UCSD-AML1 (cell line): ENCODE results near the gene ADH1C.

Source experiments
- DNase-seq: peaks from one replicate; lab custom pipeline; 2025; ENCODE audit not compliant: unreplicated experiment; lab: John Stamatoyannopoulos, UW

ADH1C gene

GRCh38 chr4:99305638-99306400 is 46.7 kb downstream of the ADH1C start:
- DNase-seq = no peak

GRCh38 chr4:99301376-99302164 is 51.0 kb downstream of the ADH1C start:
- no peak for DNase-seq

GRCh38 chr4:99300934-99301333 is 51.6 kb downstream of the ADH1C start:
- DNase-seq = no peak

GRCh38 chr4:99293357-99293756 is 59.2 kb downstream of the ADH1C start:
- DNase-seq = no peak

- no peak for DNase-seq
These were observed 61.4 kb downstream of the ADH1C start, which contains the start of gene ADH1A for GRCh38 chr4:99290848-99291786. Gene ADH1A (minus strand): TSS chr4:99290985. CDS start chr4:99290914, 71 bp downstream.
